GM23248 (cell line): ENCODE data around the gene GCSAM. TPM values are rescaled to one million over a fixed set of nuclear protein-coding genes. Genes with fewer than 3 reads are reported as not detected.

Source experiments
- DNase-seq: peaks from one replicate; pipeline ENCODE4 v3.0.0-alpha.2; 2015
- H2AFZ ChIP-seq: fragments of 200-600 bp; sonication (generic); 2 replicates; pipeline ENCODE4 v1.6.1; 2016; ENCODE audit warnings: antibody characterized with exemption
- H3F3A ChIP-seq: fragments of 200-600 bp; sonication (generic); 2 replicates; pipeline ENCODE4 v1.6.1; 2016; ENCODE audit warnings: mild to moderate bottlenecking, antibody characterized with exemption, mixed run types; ENCODE audit not compliant: insufficient read depth
- H3K27ac ChIP-seq: fragments of 200-600 bp; sonication (generic); 2 replicates; pipeline ENCODE4 v1.5.1; 2016; ENCODE audit warnings: mild to moderate bottlenecking
- H3K27me3 ChIP-seq: fragments of 200-600 bp; sonication (generic); replicated peaks from 2 replicates; pipeline ENCODE4 v1.6.1; 2016; ENCODE audit warnings: mild to moderate bottlenecking; ENCODE audit not compliant: insufficient read depth
- H3K36me3 ChIP-seq: fragments of 200-600 bp; sonication (generic); 2 replicates; pipeline ENCODE4 v1.6.1; 2016; ENCODE audit warnings: low read depth, mild to moderate bottlenecking
- H3K4me1 ChIP-seq: fragments of 200-600 bp; sonication (generic); 2 replicates; pipeline ENCODE4 v1.6.1; 2016; ENCODE audit warnings: mild to moderate bottlenecking; ENCODE audit not compliant: insufficient read depth
- H3K4me2 ChIP-seq: fragments of 200-600 bp; sonication (generic); one replicate; pipeline ENCODE4 v1.6.1; 2016; ENCODE audit warnings: mild to moderate bottlenecking; ENCODE audit not compliant: unreplicated experiment
- H3K4me3 ChIP-seq: fragments of 200-600 bp; sonication (generic); 2 replicates; pipeline ENCODE4 v1.5.1; 2016; ENCODE audit warnings: mild to moderate bottlenecking
- H3K79me2 ChIP-seq: fragments of 200-600 bp; sonication (generic); 2 replicates; pipeline ENCODE4 v1.6.1; 2016; ENCODE audit warnings: mild to moderate bottlenecking; ENCODE audit not compliant: insufficient read depth
- H3K9ac ChIP-seq: fragments of 200-600 bp; sonication (generic); 2 replicates; pipeline ENCODE4 v1.6.1; 2016; ENCODE audit warnings: mild to moderate bottlenecking
- H3K9me2 ChIP-seq: fragments of 200-600 bp; sonication (generic); 2 replicates; pipeline ENCODE4 v1.6.1; 2016; ENCODE audit warnings: mixed run types, mild to moderate bottlenecking, moderate library complexity; ENCODE audit not compliant: insufficient read depth
- H3K9me3 ChIP-seq: fragments of 200-600 bp; sonication (generic); one replicate; pipeline ENCODE4 v1.6.1; 2017; ENCODE audit warnings: low read depth
- H4K20me1 ChIP-seq: fragments of 200-600 bp; sonication (generic); 2 replicates; pipeline ENCODE4 v1.6.0; 2016; ENCODE audit not compliant: insufficient read depth
- EZH2 ChIP-seq: fragments of 200-600 bp; sonication (generic); IDR thresholded peaks from 2 replicates; pipeline ENCODE4 v1.6.1; 2018; ENCODE audit warnings: antibody characterized with exemption, mild to moderate bottlenecking; ENCODE audit not compliant: insufficient read depth, poor library complexity, severe bottlenecking
- EZH2phosphoT487 ChIP-seq: fragments of 200-600 bp; sonication (generic); IDR thresholded peaks from 2 replicates; pipeline ENCODE4 v1.6.1; 2018; ENCODE audit warnings: antibody characterized with exemption, moderate library complexity, mild to moderate bottlenecking, low read depth; ENCODE audit not compliant: insufficient read depth
- WGBS, 2 experiments: methylation state at CpG; one replicate each; pipeline ENCODE4 v1.1.6; 2015 to 2017; ENCODE audit warnings: low lambda C conversion rate in 2 of 2, low coverage in 1 of 2; ENCODE audit errors: missing lambda C conversion rate in 2 of 2; 5-methylcytosine and 5-hydroxymethylcytosine counted together
- in situ Hi-C: fragments of 300-500 bp; cut with MboI; formaldehyde crosslinking; loops from 2 replicates; pipeline ENCODE4 v1.15.0; 2020
- polyA plus RNA-seq: library from polyadenylated mRNA; unstranded; fragments of >200 nt; fragmentation: Nextera tagmentation; extraction: Ambion mirVana; gene quantifications from 2 replicates; pipeline ENCODE4 v1.2.1, GENCODE V29; 2016
- total RNA-seq: library from RNA; depleted of rRNA; stranded (reverse); fragments of >200 nt; shearing (Covaris generic); gene quantifications from 2 replicates; pipeline ENCODE4 v1.2.3, GENCODE V29; 2014

The GCSAM gene
- total and polyA plus RNA-seq, 2 experiments from 2014 or later = 0.20 TPM; not detected in 1

DNA sequence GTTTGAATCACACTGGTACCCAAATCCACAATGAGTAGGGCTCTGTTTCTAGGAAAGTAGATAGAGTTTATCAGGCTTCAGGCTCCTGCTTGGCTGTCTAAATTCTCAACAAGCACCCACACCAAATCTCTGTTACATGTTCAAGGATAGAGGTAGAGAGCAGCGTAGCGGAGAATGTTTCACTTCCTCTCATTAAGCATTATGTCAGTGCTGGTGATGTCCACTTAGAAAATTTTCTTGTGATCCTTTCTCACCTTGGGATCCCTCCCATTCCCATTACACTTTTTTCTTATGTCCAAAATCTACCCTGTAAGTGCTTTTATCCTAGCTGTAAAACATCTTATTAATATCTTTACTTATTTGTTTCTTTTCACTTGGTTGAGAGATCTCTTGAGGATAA is 34.7 kb upstream of the GCSAM start:
- no peak overlapping the region for H2AFZ ChIP-seq
- in situ Hi-C loops = no loop called here
- H3K4me1 ChIP-seq = no peaks in the 10 kb centered on the region
- no peaks in the 10 kb centered on the region for H3K79me2 ChIP-seq
- no peak for TF ChIP-seq EZH2phosphoT487
- TF ChIP-seq EZH2 = no peak
- no peaks in the 10 kb centered on the region for H4K20me1 ChIP-seq
- H3K4me2 ChIP-seq = no peak overlapping the region
- DNase-seq = no peak
- no peaks in the 10 kb centered on the region for H3K9me3 ChIP-seq
- no peaks in the 10 kb centered on the region for H3F3A ChIP-seq
- no peak overlapping the region for H3K27ac ChIP-seq
- H3K9me2 ChIP-seq = no peaks in the 10 kb centered on the region
- WGBS, 2 experiments = 74 to 80% methylated on average over 2 of the region's 2 CpGs
- H3K4me3 ChIP-seq = no peak overlapping the region
- H3K27me3 ChIP-seq = no peaks in the 10 kb centered on the region
- no peak overlapping the region for H3K9ac ChIP-seq
- H3K36me3 ChIP-seq = no peaks in the 10 kb centered on the region

DNA sequence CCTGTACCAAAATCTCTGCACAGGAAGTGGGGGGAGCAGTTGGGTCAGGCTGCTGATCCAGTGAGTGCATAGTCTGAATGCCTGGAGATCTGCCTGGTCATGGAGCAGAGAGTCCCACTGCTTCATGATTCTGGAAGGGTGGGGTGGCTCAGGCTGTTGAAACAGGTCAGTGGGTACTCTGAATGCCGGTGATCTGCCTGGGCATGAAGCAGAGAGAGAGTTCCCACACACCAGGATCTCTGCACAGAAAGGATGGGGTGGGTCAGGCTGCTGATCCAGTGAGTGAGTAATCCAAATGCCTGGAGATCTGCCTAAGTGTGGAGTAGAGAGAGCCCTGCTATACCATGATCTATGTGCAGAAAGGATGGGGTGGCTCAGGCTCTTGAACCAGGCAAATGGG is 16.1 kb upstream of the GCSAM start:
- H3K27ac ChIP-seq = no peak overlapping the region
- in situ Hi-C loops = loop anchor here (25.0 kb wide), 1 partner anchor 363 kb away; no protein-coding TSS in a partner anchor
- H3K27me3 ChIP-seq = no peaks in the 10 kb centered on the region
- H4K20me1 ChIP-seq = no peaks in the 10 kb centered on the region
- H3K4me3 ChIP-seq = no peak overlapping the region
- H3K9ac ChIP-seq = no peak overlapping the region
- H3K79me2 ChIP-seq = no peaks in the 10 kb centered on the region
- no peaks in the 10 kb centered on the region for H3K4me1 ChIP-seq
- H3K4me2 ChIP-seq = no peak overlapping the region
- H2AFZ ChIP-seq = no peak overlapping the region
- H3K9me3 ChIP-seq = no peaks in the 10 kb centered on the region
- WGBS, 2 experiments = 42 to 64% methylated on average over 1 of the region's 1 CpG
- no peak for DNase-seq
- H3K9me2 ChIP-seq = no peaks in the 10 kb centered on the region
- TF ChIP-seq EZH2 = no peak
- no peak for TF ChIP-seq EZH2phosphoT487
- no peaks in the 10 kb centered on the region for H3K36me3 ChIP-seq
- H3F3A ChIP-seq = no peaks in the 10 kb centered on the region

DNA sequence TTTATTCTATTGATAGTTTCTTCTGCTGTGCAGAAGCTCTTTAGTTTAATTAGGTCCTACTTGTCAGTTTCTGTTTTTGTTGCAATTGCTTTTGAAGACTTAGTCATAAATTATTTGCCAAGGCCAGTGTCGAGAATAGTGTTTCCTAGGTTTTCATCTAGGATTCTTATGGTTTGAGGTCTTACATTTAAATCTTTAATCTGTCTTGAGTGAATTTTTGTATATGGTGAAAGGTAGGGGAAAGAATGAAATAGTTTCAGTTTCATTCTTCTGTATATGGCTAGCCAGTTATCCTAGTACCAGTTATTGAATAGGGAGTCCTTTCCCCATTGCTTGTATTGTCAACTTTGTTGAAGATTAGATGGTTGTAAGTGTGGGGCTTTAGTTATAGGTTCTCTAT is 10.6 kb upstream of the GCSAM start:
- Histone ChIP-seq H3K27ac (no peak overlapping the region), H3K4me3 (no peak overlapping the region), H3K4me1 (no peaks in the 10 kb centered on the region), H3K4me2 (no peak overlapping the region), H3K9me2 (no peaks in the 10 kb centered on the region), H3K36me3 (no peaks in the 10 kb centered on the region), H3K79me2 (no peaks in the 10 kb centered on the region), H3K9ac (no peak overlapping the region), H3F3A (no peaks in the 10 kb centered on the region), H4K20me1 (no peaks in the 10 kb centered on the region), H3K9me3 (no peaks in the 10 kb centered on the region), H2AFZ (no peak overlapping the region), H3K27me3 (no peaks in the 10 kb centered on the region; the same call in 1 of the 2 replicates)
- TF ChIP-seq EZH2phosphoT487 = no peak
- no peak for TF ChIP-seq EZH2
- WGBS, 2 experiments = 62 to 68% methylated on average over 1 of the region's 1 CpG
- DNase-seq = no peak
- in situ Hi-C loops = loop anchor here (25.0 kb wide), 1 partner anchor 369 kb away; no protein-coding TSS in a partner anchor

DNA sequence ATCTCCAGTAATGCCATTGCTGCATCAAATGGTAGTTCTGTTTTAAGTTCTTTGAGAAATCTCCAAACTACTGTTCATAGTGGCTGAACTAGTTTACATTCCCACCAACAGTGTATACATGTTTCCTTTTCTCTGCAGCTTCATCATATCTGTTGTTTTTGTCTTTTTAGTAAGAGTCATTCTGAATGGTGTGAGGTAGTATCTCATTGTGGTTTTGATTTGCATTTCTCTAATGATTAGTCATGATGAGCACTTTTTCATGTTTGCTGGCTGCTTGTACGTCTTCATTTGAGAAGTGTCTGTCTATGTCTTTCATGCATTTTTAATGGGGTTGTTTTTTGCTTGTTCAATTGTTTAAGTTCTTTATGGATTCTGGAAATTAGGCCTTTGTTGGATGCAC is 10.2 kb upstream of the GCSAM start:
- H3K4me3 ChIP-seq = no peak overlapping the region
- no peak overlapping the region for H3K9ac ChIP-seq
- WGBS, 2 experiments = 33 to 53% methylated on average over 1 of the region's 1 CpG
- no peak for TF ChIP-seq EZH2
- TF ChIP-seq EZH2phosphoT487 = no peak
- H3F3A ChIP-seq = no peaks in the 10 kb centered on the region
- no peak overlapping the region for H3K4me2 ChIP-seq
- no peaks in the 10 kb centered on the region for H3K4me1 ChIP-seq
- H3K27me3 ChIP-seq = no peaks in the 10 kb centered on the region; the same call in 1 of the 2 replicates
- H3K79me2 ChIP-seq = no peaks in the 10 kb centered on the region
- in situ Hi-C loops = loop anchor here (25.0 kb wide), 1 partner anchor 369 kb away; no protein-coding TSS in a partner anchor
- no peak overlapping the region for H2AFZ ChIP-seq
- no peak for DNase-seq
- no peaks in the 10 kb centered on the region for H3K9me2 ChIP-seq
- no peak overlapping the region for H3K27ac ChIP-seq
- no peaks in the 10 kb centered on the region for H3K9me3 ChIP-seq
- H3K36me3 ChIP-seq = no peaks in the 10 kb centered on the region
- H4K20me1 ChIP-seq = no peaks in the 10 kb centered on the region

DNA sequence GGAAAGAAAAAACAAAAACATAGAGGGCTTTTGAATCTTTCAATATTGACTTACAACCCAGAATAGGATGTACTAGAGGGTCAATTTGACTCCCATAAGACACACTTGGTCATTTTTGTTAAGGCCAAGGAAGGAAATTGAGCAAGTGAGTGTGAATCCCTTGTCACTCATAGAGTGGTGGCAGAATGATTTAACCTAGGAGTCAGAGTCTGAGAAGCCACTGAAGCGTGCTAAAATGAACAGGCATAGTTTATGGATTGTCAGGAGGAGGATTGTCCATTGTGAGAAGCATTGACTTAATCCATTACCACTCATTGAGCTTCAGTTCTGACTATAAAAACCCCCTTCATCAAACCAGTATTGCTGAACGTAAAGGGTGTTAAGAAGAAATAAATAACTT is 8.2 kb upstream of the GCSAM start:
- Histone ChIP-seq H3K4me2 (no peak overlapping the region), H4K20me1 (no peaks in the 10 kb centered on the region), H3K79me2 (no peaks in the 10 kb centered on the region), H3K4me3 (no peak overlapping the region), H3K36me3 (no peaks in the 10 kb centered on the region), H3K9ac (no peak overlapping the region), H3K27me3 (no peaks in the 10 kb centered on the region; the same call in 1 of the 2 replicates), H3K9me2 (no peaks in the 10 kb centered on the region), H3F3A (no peaks in the 10 kb centered on the region), H2AFZ (no peak overlapping the region), H3K9me3 (no peaks in the 10 kb centered on the region), H3K27ac (no peak overlapping the region), H3K4me1 (no peaks in the 10 kb centered on the region)
- in situ Hi-C loops = loop anchor here (25.0 kb wide), 1 partner anchor 371 kb away; no protein-coding TSS in a partner anchor
- TF ChIP-seq EZH2phosphoT487 (no peak), EZH2 (no peak)
- WGBS, 2 experiments = 73 to 85% methylated on average over 2 of the region's 2 CpGs
- DNase-seq = no peak
